Large intestine (tissue), 3 donors: ENCODE measurements around the gene GPER1. TPM values are rescaled to one million over a fixed set of nuclear protein-coding genes. Genes with fewer than 3 reads are reported as not detected.

Source experiments
- DNase-seq, 2 donors: peaks; one replicate each; pipeline versions ENCODE4 v3.0.0 to v3.0.0-alpha.2; 2013
- H3K27ac ChIP-seq: one replicate; pipeline ENCODE4 v1.5.1; 2013; ENCODE audit warnings: low read length
- H3K27me3 ChIP-seq: 2 replicates; pipeline ENCODE4 v1.6.1; 2013; ENCODE audit warnings: low read length; ENCODE audit not compliant: control insufficient read depth, insufficient read depth
- H3K36me3 ChIP-seq: 2 replicates; pipeline ENCODE4 v1.6.1; 2013; ENCODE audit warnings: low read length; ENCODE audit not compliant: control insufficient read depth, insufficient read depth
- H3K4me1 ChIP-seq: one replicate; pipeline ENCODE4 v1.6.1; 2013; ENCODE audit warnings: low read length; ENCODE audit not compliant: control insufficient read depth, insufficient read depth
- H3K4me3 ChIP-seq: one replicate; pipeline ENCODE4 v1.5.1; 2013; ENCODE audit warnings: low read length
- H3K9me3 ChIP-seq: one replicate; pipeline ENCODE4 v1.6.1; 2013; ENCODE audit warnings: mild to moderate bottlenecking, low read depth, low read length, moderate library complexity; ENCODE audit not compliant: control insufficient read depth
- WGBS: methylation state at CpG from one replicate; pipeline ENCODE4 v1.1.5; 2013; ENCODE audit warnings: low lambda C conversion rate; ENCODE audit not compliant: insufficient coverage; 5-methylcytosine and 5-hydroxymethylcytosine counted together
- polyA plus RNA-seq: library from polyadenylated mRNA; unstranded; fragments of 120-200 nt; gene quantifications from one replicate; pipeline ENCODE4 v1.2.1, GENCODE V29; 2013

Gene GPER1
- polyA plus RNA-seq, 1 donor: 1.1 TPM

DNA sequence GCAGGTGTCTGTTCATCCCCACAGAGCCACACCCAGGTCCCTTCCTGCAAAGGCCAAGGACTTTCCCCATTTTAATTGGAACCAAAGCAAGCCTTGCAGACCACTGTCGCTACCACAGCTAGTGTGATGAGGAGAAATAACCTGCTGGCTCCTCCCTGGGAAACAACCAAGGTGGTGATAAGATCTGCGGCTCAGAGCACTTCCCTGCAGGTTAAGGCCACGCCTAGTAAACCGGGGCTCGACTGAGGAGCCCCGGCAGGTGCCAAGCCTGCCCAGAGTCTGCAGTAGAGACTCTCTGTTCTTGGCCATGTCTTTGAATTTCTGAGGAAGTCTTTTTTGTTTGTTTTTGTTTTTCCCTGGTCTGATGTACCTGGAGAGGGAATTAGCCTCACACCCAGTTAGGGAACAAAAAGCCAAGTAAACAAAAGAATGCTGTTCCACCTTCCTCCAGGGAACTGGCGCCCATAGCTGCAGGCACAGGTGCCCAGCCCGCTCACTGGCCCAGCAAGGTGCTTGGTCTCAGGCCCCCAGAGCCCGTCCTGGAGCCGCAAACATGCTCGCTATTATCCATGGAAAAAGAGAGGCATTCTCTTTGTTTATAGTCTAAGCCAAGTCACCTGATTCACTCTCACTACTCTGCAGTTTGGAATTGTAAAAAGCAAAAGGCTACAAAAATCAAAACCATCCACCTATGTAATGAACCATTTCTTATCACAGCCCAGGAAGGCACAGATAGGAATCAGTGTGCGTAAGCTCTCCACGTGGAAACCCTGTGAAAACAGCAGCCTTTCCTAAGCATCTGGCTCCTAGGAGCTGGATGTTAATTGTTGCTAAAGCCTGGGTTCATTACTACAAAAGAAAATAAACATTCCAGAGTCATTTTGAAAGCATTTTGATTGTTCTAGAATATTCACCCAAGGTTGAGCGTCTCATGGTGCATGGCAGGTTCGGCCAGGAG is 40.9 kb upstream of the GPER1 start:
- peak in 1 of 2 donors; percentile 42 for DNase-seq
- no peak overlapping the region for H3K4me3 ChIP-seq

GRCh38 chr7:1049006-1049741 is 38.7 kb upstream of the GPER1 start:
- WGBS: no CpG with 5 or more reads among the region's 23 CpGs
- no peak for DNase-seq
- H3K4me1 ChIP-seq: peaks cover 27% of the 10 kb centered on the region
- H3K9me3 ChIP-seq: no peaks in the 10 kb centered on the region
- H3K4me3 ChIP-seq: no peak overlapping the region
- H3K36me3 ChIP-seq: no peaks in the 10 kb centered on the region
- H3K27ac ChIP-seq: no peak overlapping the region
- no peaks in the 10 kb centered on the region for H3K27me3 ChIP-seq

More for the DNA sequence above, 40.9 kb upstream of the GPER1 start:
- H3K27ac ChIP-seq: no peak overlapping the region
- H3K27me3 ChIP-seq: no peaks in the 10 kb centered on the region
- WGBS: no CpG with 5 or more reads among the region's 15 CpGs
- peaks cover 39% of the 10 kb centered on the region for H3K4me1 ChIP-seq
- H3K36me3 ChIP-seq: no peaks in the 10 kb centered on the region
- H3K9me3 ChIP-seq: no peaks in the 10 kb centered on the region

- no CpG with 5 or more reads among the region's 8 CpGs for WGBS
- no peak for DNase-seq
- Histone ChIP-seq H3K4me3 (no peak overlapping the region), H3K4me1 (peaks cover 29% of the 10 kb centered on the region), H3K27ac (no peak overlapping the region), H3K36me3 (no peaks in the 10 kb centered on the region), H3K9me3 (no peaks in the 10 kb centered on the region), H3K27me3 (no peaks in the 10 kb centered on the region)
Observed at GRCh38 chr7:1049801-1050200, 38.1 kb upstream of the GPER1 start.

DNA sequence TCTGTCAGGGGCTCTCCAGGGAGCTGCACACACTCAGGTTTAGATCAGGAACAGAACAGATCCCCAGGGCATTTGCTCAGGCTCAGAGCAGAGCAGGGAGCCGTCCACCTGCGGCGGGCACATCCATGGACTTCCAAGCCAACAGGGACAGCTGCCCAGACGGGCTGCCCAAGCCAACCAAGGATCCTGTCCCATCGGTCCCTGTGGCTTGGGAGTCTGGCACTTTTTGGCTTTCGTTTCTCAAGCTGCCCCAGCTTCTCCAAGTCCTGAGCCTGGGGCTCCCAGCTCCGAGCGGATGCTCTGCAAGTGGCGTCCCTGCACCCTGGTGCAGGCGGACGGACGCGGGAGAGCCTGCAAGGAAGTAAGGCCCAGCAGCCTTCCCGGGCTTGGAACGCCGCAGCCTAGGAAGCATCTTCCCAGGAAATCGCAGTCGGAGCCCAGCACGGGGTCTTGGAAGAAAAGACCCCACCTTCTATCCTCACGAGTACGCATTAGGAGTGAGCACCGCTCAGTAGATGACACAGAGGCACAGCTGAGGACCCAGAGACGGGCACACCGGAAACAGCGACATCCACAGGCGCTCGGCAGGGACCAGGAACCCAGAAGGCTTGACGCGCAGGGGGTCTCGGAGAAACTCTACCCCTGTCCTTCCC is 37.5 kb upstream of the GPER1 start:
- DNase-seq: no peak
- Histone ChIP-seq H3K27me3 (no peaks in the 10 kb centered on the region), H3K27ac (no peak overlapping the region), H3K9me3 (no peaks in the 10 kb centered on the region), H3K4me1 (peaks cover 28% of the 10 kb centered on the region), H3K36me3 (no peaks in the 10 kb centered on the region), H3K4me3 (no peak overlapping the region)
- no CpG with 5 or more reads among the region's 30 CpGs for WGBS

- Histone ChIP-seq H3K4me1 (peaks cover 25% of the 10 kb centered on the region), H3K9me3 (no peaks in the 10 kb centered on the region), H3K27me3 (no peaks in the 10 kb centered on the region), H3K27ac (no peak overlapping the region), H3K4me3 (no peak overlapping the region), H3K36me3 (no peaks in the 10 kb centered on the region)
- WGBS: no CpG with 5 or more reads among the region's 22 CpGs
- DNase-seq: no peak
Observed at GRCh38 chr7:1050956-1051690, 36.8 kb upstream of the GPER1 start.

- H3K4me1 ChIP-seq: peaks cover 14% of the 10 kb centered on the region
- H3K9me3 ChIP-seq: no peaks in the 10 kb centered on the region
- no peak overlapping the region for H3K4me3 ChIP-seq
- H3K27me3 ChIP-seq: no peaks in the 10 kb centered on the region
- H3K27ac ChIP-seq: no peak overlapping the region
- no CpG with 5 or more reads among the region's 20 CpGs for WGBS
- no peaks in the 10 kb centered on the region for H3K36me3 ChIP-seq
- no peak for DNase-seq
Observed at GRCh38 chr7:1052031-1052818, 35.7 kb upstream of the GPER1 start.

DNA sequence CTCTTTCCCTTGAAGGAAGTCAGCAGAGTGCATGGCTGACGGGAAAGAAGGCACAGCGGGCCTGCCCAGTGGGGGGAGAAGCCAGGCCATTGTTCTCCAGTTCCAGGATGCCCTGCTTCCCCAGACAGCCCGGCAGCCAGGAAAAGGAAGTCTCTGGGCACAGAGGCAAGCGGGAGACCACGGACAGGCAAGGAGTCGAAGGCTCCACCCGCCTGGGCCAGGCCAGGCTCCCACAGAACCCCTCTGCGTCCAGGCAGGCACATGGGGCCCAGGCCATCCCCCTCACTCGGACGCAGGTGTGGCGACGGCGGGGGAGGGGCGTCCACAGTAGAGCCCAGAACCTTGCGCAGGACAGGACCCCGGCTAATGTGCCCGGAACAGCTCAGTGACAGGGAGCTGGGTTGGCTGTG is 34.9 kb upstream of the GPER1 start:
- Histone ChIP-seq H3K27me3 (no peaks in the 10 kb centered on the region), H3K27ac (no peak overlapping the region), H3K4me1 (peaks cover 13% of the 10 kb centered on the region), H3K36me3 (no peaks in the 10 kb centered on the region), H3K4me3 (no peak overlapping the region), H3K9me3 (peaks cover 7% of the 10 kb centered on the region)
- no peak for DNase-seq
- no CpG with 5 or more reads among the region's 17 CpGs for WGBS

GRCh38 chr7:1053816-1054370 is 34.0 kb upstream of the GPER1 start:
- no peak for DNase-seq
- no CpG with 5 or more reads among the region's 17 CpGs for WGBS
- no peak overlapping the region for H3K4me3 ChIP-seq
- no peak overlapping the region for H3K27ac ChIP-seq
- H3K4me1 ChIP-seq: peaks cover 13% of the 10 kb centered on the region
- peaks cover 15% of the 10 kb centered on the region for H3K9me3 ChIP-seq
- no peaks in the 10 kb centered on the region for H3K27me3 ChIP-seq
- H3K36me3 ChIP-seq: no peaks in the 10 kb centered on the region

DNA sequence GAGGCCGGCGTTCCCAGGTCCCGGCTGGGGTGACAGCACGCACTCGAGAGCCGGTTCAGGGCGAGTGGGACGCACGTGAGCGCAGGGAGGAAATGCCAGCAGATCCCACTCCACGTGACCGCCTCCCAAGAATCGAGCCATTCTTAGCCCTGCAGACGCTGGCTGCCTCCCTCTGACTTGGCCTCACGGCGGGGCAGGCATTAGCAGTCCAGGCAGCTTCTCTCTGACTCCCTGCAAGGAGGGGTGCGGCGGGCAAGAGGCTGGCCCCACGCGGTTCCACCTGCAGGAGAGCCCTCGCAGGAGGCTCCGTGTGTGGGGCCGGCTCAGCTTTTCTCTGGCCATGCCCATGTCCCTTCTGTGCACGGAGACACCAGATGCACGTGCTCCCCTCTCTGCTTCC is 33.5 kb upstream of the GPER1 start:
- Histone ChIP-seq H3K9me3 (peaks cover 15% of the 10 kb centered on the region), H3K36me3 (no peaks in the 10 kb centered on the region), H3K27me3 (no peaks in the 10 kb centered on the region), H3K27ac (no peak overlapping the region), H3K4me3 (no peak overlapping the region), H3K4me1 (peaks cover 13% of the 10 kb centered on the region)
- no peak for DNase-seq
- WGBS: no CpG with 5 or more reads among the region's 25 CpGs
